ELR (cell line): ENCODE measurements around the gene UPK2.
"Not testable (repeated sequence)": the region's sequence is repeated elsewhere in the genome, so short reads cannot be mapped to it uniquely, and the experiment has no call there.

Experiments used
- DNase-seq: peaks from one replicate; pipeline ENCODE4 v3.0.0-alpha.2; 2015; ENCODE audit warnings: low read depth

UPK2 gene

GRCh38 chr11:118938491-118939403, 17.4 kb upstream of the UPK2 start:
- DNase-seq, result peak; percentile 91

- no peak for DNase-seq
Measured at GRCh38 chr11:118939404-118939915, 16.6 kb upstream of the UPK2 start.

- no peak for DNase-seq
Measured at GRCh38 chr11:118939953-118940598, 16.0 kb upstream of the UPK2 start.

- no peak for DNase-seq
Measured at GRCh38 chr11:118947091-118947490, 9.0 kb upstream of the UPK2 start.

- no peak for DNase-seq
Measured at GRCh38 chr11:118948000-118948399, 8.1 kb upstream of the UPK2 start.

GRCh38 chr11:118953265-118953664, 2.8 kb upstream of the UPK2 start:
- peak; percentile 36 for DNase-seq

GRCh38 chr11:118953976-118954375, 2.1 kb upstream of the UPK2 start:
- DNase-seq, result not testable (repeated sequence)

GRCh38 chr11:118956847-118957469, 860 bp downstream of the UPK2 start:
- DNase-seq, result no peak

GRCh38 chr11:118957549-118957948, 1.5 kb downstream of the UPK2 start:
- no peak for DNase-seq

GRCh38 chr11:118957968-118958367, 1.9 kb downstream of the UPK2 start:
- DNase-seq, result no peak

- no peak for DNase-seq
Measured at GRCh38 chr11:118958577-118958976, 2.5 kb downstream of the UPK2 start.

GRCh38 chr11:118961189-118961588, 5.1 kb downstream of the UPK2 start:
- no peak for DNase-seq

GRCh38 chr11:118961591-118961990, 5.5 kb downstream of the UPK2 start:
- no peak for DNase-seq

- not testable (repeated sequence) for DNase-seq
Measured at GRCh38 chr11:118969508-118969907, 13.4 kb downstream of the UPK2 start.

GRCh38 chr11:118971646-118972045, 15.5 kb downstream of the UPK2 start, which contains the start of gene FOXR1:
Gene FOXR1, plus strand, starts transcription at chr11:118971761. Its CDS starts 171 bp downstream, at chr11:118971932.
- no peak for DNase-seq

GRCh38 chr11:118973985-118974384, 17.9 kb downstream of the UPK2 start:
- DNase-seq, result no peak

GRCh38 chr11:118975771-118976709, 19.9 kb downstream of the UPK2 start:
- no peak for DNase-seq

GRCh38 chr11:118979434-118979833, 23.3 kb downstream of the UPK2 start:
- no peak for DNase-seq

- DNase-seq, result no peak
Measured at GRCh38 chr11:118980191-118980881, 24.2 kb downstream of the UPK2 start.

- DNase-seq, result not testable (repeated sequence)
Measured at GRCh38 chr11:118984337-118984736, 28.2 kb downstream of the UPK2 start.

GRCh38 chr11:118984825-118985224, 28.7 kb downstream of the UPK2 start:
- no peak for DNase-seq
